HG03139 (cell line): ENCODE measurements around the gene USP3.
"Not testable (repeated sequence)": the region's sequence is repeated elsewhere in the genome, so short reads cannot be mapped to it uniquely, and the experiment has no call there.

Experiments used
- ATAC-seq: cut with Tn5 transposase; IDR thresholded peaks from one replicate; pipeline ENCODE4 v1.9.1; 2021; ENCODE audit not compliant: unreplicated experiment

The USP3 gene

DNA sequence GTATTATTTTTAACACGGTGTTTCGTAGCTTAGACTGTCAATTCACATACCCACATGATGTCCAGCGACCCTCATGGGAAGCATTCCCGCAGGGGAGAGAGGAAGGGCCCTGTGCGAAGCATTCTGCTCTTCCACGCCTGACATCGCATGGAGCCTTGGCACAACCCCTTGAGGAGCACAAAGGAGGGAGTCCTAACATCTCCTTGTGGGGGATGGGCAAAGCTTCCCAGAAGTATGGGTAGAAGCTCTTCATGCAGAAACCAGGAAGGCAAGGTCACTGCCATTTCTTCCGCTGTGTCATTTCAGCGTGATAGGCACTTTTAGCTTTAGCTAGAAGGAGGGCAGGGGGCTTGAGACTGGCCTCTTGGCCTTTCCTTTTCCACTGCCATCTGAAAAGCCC is 28.7 kb upstream of the USP3 start:
- ATAC-seq = no peak

GRCh38 chr15:63476229-63476632 is 28.2 kb upstream of the USP3 start:
- ATAC-seq = no peak

GRCh38 chr15:63478243-63478642 is 26.1 kb upstream of the USP3 start:
- ATAC-seq = no peak

DNA sequence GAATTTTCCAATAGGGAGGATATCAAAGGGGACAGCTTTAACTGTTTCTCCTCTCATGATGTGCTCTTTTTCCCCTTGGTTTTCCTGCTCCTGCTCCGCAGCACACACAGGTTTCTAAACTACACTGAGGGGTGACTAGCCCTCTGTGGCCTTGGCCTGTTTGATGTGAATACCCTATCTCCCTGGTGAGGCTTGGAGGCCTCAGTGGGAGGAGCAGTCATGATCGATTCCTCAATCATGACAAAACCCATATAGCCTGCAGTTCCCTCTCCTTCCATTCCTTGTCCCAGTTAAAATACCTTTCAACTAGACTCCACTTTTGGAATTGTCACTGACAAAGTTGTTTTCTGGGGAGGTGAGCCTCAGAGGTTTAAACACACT is 24.0 kb upstream of the USP3 start:
- ATAC-seq = no peak

DNA sequence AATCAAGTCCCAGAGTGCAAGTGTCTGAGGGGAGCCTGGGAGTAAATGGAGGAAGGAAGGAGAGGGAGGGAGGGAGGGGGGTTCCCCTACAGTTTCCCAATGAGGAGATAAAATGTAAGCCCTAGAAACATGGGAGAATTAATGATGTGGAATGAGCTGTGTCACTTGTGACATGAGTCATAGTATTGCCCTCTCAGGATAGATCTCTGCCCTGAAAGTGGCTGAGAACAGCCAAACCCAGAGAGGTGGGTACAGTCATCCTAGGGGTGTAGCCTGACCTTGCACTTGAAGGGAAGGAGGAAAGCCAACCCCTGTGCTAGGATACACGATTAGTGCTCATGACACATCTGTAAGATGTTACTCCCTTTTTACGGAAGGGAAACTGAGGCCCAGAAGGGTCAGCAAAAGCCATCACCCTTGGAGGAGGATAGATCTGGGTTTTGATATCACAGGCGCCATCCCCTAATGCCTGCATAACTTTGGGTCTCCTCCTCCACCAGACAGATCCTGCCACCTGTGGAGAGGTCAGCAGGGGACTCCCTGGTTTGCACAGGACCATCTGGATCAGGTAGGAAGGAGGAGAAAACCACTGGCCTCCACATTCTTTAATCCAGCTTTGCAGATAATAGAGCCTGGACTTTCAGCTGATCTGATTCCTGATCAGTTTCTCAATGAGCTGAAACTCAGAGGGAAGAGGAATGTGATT is 23.1 kb upstream of the USP3 start:
- ATAC-seq = no peak

DNA sequence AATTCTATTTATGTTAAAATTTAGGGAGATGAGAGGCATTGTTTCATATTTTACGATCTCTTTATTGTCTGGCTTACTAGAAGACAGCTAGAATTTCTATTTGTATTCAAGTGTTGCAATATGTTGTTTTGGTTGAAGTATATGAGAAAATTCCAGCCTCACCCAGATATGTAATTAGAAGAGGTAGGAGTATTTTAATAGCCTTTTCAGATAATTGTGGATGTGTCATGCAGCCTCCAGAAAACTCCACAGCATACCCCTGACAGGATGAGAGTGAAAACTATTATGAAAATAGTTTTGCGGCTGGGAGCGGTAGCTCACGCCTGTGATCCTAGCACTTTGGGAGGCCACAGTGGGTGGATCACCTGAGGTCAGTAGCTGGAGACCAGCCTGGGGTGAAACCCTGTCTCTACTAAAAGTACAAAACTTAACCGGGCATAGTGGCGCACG is 21.5 kb upstream of the USP3 start:
- no peak for ATAC-seq

DNA sequence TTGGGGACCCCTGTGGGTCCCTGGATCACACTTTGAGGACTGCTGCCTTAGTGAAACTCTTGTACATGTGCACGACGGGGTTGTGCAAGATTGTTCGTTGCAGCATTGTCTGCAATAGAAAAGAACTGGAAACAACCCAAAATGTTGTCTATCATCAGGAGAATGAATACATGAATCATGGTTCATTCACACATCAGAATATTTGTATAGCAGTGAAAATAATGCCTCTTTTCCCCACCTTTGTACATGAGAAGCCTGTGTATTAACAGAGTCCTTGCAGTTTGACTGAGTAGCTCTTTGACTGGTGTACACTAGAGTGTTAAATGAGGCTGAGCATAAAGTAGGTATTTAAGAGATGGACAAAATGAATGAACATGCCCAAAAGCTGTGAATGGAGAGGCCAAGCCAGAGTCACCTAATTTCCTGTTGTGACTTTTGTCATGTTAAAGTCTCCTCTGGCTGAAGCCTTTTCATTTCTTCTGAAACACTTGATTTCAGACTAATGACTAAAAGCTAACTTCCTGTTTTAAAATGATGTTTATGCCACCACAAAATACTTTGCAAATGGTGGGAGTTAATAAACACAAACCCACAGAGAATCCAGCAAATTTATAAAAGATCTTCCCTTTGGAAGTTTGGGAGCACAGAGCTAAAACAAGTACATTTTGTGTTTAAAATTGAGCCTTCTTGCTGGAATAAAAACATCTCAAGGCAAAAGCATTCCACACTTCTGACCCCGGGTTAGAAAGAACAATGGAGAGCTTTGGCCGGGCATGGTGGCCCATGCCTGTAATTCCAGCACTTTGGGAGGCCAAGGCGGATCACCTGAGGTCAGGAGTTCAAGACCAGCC is 20.6 kb upstream of the USP3 start:
- ATAC-seq = no peak

- ATAC-seq = no peak
Measured at GRCh38 chr15:63484433-63485186, 19.8 kb upstream of the USP3 start.

GRCh38 chr15:63487076-63487757 is 17.2 kb upstream of the USP3 start:
- ATAC-seq = no peak

GRCh38 chr15:63487758-63488397 is 16.5 kb upstream of the USP3 start:
- ATAC-seq = not testable (repeated sequence)

DNA sequence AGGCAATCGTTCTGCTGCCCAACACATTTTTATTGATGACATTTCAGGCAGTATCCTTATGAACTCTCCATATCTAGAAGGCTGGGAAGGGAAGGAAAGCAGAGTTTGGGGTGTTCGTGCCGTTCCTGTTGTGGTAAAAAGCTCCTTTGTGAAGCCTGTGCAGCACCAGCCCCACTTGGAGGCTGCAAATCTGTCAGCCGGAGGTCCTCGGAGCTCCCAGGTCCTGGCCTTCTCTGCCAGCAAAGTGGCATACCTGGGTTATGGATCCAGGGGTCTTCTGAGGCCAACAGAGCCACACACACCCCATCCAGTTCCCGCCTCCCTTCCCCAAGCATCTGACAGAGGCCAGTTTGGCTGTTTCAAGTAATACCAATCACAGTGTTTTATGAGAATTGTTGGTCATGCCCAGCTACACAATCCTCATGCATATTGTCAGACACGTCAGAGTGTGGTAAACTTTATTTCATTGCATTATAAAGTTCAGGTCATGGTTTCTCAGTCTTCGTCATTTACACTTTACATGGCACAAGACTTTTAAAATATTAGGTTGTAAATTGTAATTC is 15.9 kb upstream of the USP3 start:
- no peak for ATAC-seq

DNA sequence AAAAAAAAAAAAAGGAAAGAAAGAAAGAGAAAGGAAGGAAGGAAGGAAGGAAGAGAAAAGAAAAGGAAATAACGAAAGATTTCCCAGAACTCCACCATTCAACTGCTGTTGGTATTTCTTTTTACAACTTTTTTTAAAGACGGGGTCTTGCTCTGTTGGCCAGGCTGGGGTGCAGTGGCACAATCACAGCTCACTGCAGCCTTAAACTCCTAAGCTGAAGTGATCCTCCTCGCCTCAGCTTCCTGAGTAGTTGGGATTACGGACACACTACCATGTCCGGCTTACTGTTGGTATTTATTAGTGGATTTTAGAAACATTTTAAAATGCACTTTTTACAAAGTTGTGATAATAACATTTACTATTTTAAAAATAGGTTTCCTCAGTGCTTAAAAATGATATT is 15.0 kb upstream of the USP3 start:
- no peak for ATAC-seq

DNA sequence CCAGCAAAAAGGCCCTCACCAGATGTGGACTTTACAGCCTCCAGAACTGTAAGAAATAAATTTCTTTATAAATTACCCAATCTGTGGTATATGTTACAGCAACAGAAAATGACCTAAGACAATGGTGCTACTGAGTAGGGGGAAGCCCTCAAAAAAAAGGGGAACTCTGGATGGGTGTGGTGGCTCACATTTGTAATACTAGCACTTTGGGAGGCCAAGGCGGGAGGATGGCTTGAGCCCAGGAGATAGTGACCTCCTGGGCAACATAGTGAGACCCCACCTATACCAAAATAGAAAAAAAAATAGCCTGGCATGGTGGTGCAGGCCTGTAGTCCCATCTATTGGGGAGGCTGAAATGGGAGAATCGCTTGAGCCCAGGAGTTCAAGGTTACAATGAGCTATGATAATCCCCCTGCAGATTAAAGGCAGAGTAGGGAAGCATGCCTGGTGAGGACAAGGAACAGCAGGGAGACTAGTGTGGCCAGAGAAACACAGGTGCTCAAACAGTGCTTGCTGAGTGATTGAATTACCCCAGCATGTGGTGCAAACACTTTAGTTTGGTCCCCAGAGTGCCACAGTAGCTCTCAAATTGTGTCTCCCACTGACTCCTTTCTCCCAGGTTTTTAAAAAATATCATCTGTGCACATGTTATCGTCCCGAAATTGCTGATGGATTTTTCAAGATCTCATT is 13.9 kb upstream of the USP3 start:
- no peak for ATAC-seq

DNA sequence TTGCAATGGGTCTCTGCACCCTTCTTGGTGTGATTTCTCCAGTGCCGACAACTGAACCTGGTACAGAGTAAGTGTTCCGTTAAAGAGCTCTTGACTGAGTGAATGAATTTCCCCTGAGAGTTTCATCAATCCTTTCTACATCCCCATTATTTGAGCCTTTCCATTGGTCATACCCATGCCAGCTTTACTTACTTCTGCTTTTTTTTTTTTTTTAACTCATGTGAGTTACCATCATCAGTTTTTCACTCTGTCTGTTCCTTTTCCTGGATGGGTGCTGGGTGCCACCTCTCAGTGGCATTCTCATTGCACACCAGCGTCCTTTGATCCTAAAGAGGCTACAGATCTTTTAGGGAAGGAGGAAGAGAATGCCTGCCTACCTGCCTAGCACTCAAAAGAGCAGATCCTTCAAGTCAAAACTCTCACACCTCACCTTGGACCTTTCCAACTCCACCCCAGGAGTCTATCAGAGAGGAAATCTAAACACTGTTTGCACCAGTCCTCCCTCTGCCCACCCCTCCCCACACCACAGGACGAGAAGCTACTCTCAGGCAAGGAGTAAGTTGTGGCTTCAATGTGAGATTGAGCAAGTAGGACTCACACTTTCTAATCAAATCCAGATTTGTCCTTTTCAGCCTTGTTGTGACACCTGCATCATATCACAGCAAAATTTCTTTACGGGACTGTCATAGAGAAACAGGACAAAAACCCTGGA is 13.1 kb upstream of the USP3 start:
- ATAC-seq = no peak

GRCh38 chr15:63491979-63492378 is 12.4 kb upstream of the USP3 start:
- no peak for ATAC-seq

DNA sequence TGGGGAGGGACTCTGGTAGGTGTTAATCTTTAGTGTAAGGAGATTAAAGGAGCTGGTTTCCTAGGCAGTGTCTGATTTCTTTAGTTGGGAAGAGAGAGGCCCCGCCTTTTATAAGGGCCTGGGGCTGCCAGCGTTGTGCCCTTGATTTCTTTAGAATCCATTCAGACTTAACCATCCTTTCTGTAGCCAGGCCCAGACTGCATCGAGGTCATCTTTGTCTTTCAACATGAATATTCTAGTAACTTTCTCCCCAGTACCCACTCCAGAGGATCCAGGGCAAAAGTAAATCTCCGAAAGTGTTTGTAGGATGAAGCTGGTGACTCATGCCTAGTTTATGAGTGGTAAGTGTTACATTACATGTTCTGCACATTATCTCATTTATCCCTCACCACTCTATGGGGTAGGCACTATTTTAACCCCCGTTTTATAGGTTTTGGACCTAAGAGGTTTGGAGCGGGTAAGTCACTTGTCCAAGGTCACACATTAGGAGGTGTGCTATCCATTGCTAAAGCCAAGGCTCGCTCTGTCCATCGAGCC is 11.8 kb upstream of the USP3 start:
- ATAC-seq = no peak

DNA sequence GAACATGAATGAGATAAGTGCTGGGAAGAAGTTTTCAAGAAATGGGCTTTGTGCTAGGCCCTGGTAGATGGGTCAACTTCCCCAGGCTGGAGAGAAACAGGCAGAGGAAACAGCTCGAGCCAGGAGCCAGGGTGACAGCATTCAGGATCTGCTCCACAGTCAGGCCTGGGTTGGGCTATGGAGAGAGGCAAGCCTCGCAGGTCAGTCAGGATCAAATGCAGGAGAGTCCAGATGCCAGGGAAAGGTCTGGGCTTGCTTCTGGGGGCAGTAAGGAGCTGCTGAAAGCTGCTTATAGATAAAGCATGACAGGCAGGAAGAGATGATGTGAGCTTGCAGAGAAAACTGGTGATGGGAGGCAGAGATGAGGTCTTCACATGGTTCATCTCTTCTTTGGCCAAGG is 11.0 kb upstream of the USP3 start:
- no peak for ATAC-seq

- no peak for ATAC-seq
Measured at GRCh38 chr15:63494408-63494807, 10.0 kb upstream of the USP3 start.

DNA sequence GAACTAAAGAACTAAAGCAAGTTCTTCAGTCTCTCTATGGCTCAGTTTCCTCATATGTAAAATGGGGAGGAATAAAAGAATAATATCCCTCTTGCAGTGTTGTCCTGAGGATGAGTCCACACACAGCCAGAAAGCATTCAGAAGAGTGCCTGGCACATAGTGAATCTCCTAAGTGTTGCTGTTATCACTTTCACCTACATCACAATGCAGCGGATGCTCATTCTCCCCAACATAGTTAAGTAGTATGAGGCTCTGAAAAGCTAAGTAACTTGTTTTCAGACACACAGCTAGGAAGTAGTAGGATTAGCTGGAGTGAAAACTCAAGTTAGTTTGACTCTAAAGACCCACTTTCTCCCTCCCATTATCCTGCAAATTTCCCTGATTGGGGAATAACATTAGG is 9.1 kb upstream of the USP3 start:
- no peak for ATAC-seq
